Esophagus muscularis mucosa (tissue), 4 donors: ENCODE measurements around the gene PDPR. TPM values are rescaled to one million over a fixed set of nuclear protein-coding genes. Genes with fewer than 3 reads are reported as not detected.
"Not testable (repeated sequence)": the region's sequence is repeated elsewhere in the genome, so short reads cannot be mapped to it uniquely, and the experiment has no call there.

ENCODE experiments used
- DNase-seq: peaks from one replicate; pipeline ENCODE4 v3.0.0-alpha.2; 2017; ENCODE audit errors: extremely low spot score
- H3K27ac ChIP-seq, 4 donors: fragments of 200-600 bp; sonication (generic); replicated peaks in 1 of 4; 1 replicate in 3 of 4; 2 replicates in 1 of 4; pipeline ENCODE4 v1.5.1; 2016 to 2019; ENCODE audit warnings: mild to moderate bottlenecking in 1 of 4
- H3K27me3 ChIP-seq, 4 donors: fragments of 200-600 bp; sonication (generic); one replicate each; pipeline versions ENCODE4 v1.5.1 to v1.6.0; 2016 to 2019
- H3K36me3 ChIP-seq, 4 donors: fragments of 200-600 bp; sonication (generic); one replicate each; pipeline ENCODE4 v1.5.1; 2016 to 2019
- H3K4me1 ChIP-seq, 4 donors: fragments of 200-600 bp; sonication (generic); one replicate each; pipeline ENCODE4 v1.5.1; 2016 to 2019
- H3K4me3 ChIP-seq, 4 donors: fragments of 200-600 bp; sonication (generic); 1 replicate in 2 of 4; 2 replicates in 2 of 4; pipeline ENCODE4 v1.5.1; 2016 to 2019; ENCODE audit warnings: mild to moderate bottlenecking in 4 of 4, moderate library complexity in 1 of 4
- H3K9me3 ChIP-seq, 4 donors: fragments of 200-600 bp; sonication (generic); 1 replicate in 3 of 4; 2 replicates in 1 of 4; pipeline ENCODE4 v1.5.1; 2016 to 2019
- WGBS: methylation state at CpG from one replicate; pipeline ENCODE4 v1.1.5; 2018; 5-methylcytosine and 5-hydroxymethylcytosine counted together
- intact Hi-C: fragments of 100-400 bp; cut with DNase I; formaldehyde crosslinking; loops from one replicate; pipeline ENCODE4 v1.15.1; 2023
- total RNA-seq, 4 donors: library from RNA; depleted of rRNA; stranded (reverse); fragments of >200 nt; gene quantifications; one replicate each; pipeline versions ENCODE4 v1.1.0 to v1.2.1, GENCODE V29; 2016

Gene PDPR
- total RNA-seq, 4 donors from 2014 or later = 19.1 to 31.8 (median 27.4) TPM

- H3K9me3 ChIP-seq, intact Hi-C loops, H3K4me1 ChIP-seq, H3K36me3 ChIP-seq, H3K27me3 ChIP-seq, H3K4me3 ChIP-seq, H3K27ac ChIP-seq, DNase-seq: not testable (repeated sequence)
- WGBS = 89% methylated on average over 6 of the region's 6 CpGs
These were observed 24.8 kb upstream of the PDPR start for GRCh38 chr16:70089289-70089688.

DNA sequence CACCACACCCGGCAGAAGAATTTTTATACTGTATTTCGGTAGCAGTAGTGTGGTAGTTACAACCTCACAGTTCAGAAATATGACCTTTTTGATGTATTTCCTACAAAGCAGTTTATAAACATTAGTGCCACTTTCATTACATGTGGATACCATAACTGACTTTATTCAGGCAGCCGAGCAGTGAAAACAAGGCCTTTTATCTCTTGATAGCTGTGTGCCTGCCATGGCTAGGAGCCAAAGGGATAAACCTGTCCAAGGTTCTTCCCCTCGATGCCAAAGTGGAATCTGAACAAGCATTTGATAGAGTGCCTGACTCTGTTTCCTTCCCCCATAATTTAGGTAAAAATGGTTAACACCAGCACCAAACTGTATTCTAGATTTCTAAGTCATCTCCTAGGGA is 23.0 kb upstream of the PDPR start:
- intact Hi-C loops, H3K36me3 ChIP-seq, H3K9me3 ChIP-seq, H3K4me3 ChIP-seq, H3K4me1 ChIP-seq, H3K27ac ChIP-seq, H3K27me3 ChIP-seq, DNase-seq: not testable (repeated sequence)
- whole genome bisulfite sequencing = 81% methylated on average over 3 of the region's 4 CpGs

- intact Hi-C loops, H3K27ac ChIP-seq, H3K27me3 ChIP-seq, H3K4me1 ChIP-seq, H3K9me3 ChIP-seq, DNase-seq, H3K4me3 ChIP-seq, H3K36me3 ChIP-seq: not testable (repeated sequence)
- 50% methylated on average over 1 of the region's 1 CpG for WGBS
These were observed 20.0 kb upstream of the PDPR start for GRCh38 chr16:70094096-70094495.

- DNase-seq, intact Hi-C loops: not testable (repeated sequence)
- 95% methylated on average over 14 of the region's 15 CpGs for whole genome bisulfite sequencing
These were observed 4.4 kb upstream of the PDPR start for GRCh38 chr16:70109583-70110279.

GRCh38 chr16:70112162-70112561 is 2.0 kb upstream of the PDPR start:
- H3K9me3 ChIP-seq, H3K36me3 ChIP-seq, H3K27ac ChIP-seq, intact Hi-C loops, DNase-seq, H3K27me3 ChIP-seq, H3K4me3 ChIP-seq: not testable (repeated sequence)
- WGBS = 81% methylated on average over 4 of the region's 6 CpGs
- H3K4me1 ChIP-seq = peaks cover 6 to 19% (median 14%) of the 10 kb centered on the region in 4 donors

More at GRCh38 chr16:70109583-70110279, 4.4 kb upstream of the PDPR start:
- not testable (repeated sequence) for H3K4me3 ChIP-seq, H3K27ac ChIP-seq, H3K9me3 ChIP-seq, H3K4me1 ChIP-seq, H3K27me3 ChIP-seq, H3K36me3 ChIP-seq

- Histone ChIP-seq H3K27ac (peak overlapping the region; percentile 77 to 88 (median 82)), H3K4me3 (peak overlapping the region; percentile 63 to 81 (median 69)), H3K4me1 (peaks cover 6 to 30% (median 18%) of the 10 kb centered on the region in 4 donors), H3K36me3 (peaks cover 0 to 13% (median 0%) of the 10 kb centered on the region in 4 donors)
- H3K9me3 ChIP-seq, intact Hi-C loops, DNase-seq, H3K27me3 ChIP-seq: not testable (repeated sequence)
- no CpG with 5 or more reads among the region's 15 CpGs for WGBS
These were observed 542 bp upstream of the PDPR start for GRCh38 chr16:70113599-70113981.

GRCh38 chr16:70118354-70118753 is 4.2 kb downstream of the PDPR start:
- H3K27me3 ChIP-seq, H3K4me3 ChIP-seq, intact Hi-C loops, H3K9me3 ChIP-seq, H3K27ac ChIP-seq: not testable (repeated sequence)
- Histone ChIP-seq H3K4me1 (peaks cover 6 to 29% (median 16%) of the 10 kb centered on the region in 4 donors), H3K36me3 (peaks cover 16 to 48% (median 22%) of the 10 kb centered on the region in 4 donors)
- 78% methylated on average over 6 of the region's 6 CpGs for WGBS
- DNase-seq = peak; percentile 31

GRCh38 chr16:70118776-70119175 is 4.6 kb downstream of the PDPR start:
- H3K27ac ChIP-seq, H3K27me3 ChIP-seq, H3K4me3 ChIP-seq, intact Hi-C loops, H3K9me3 ChIP-seq: not testable (repeated sequence)
- peak; percentile 47 for DNase-seq
- 97% methylated on average over 3 of the region's 3 CpGs for WGBS
- Histone ChIP-seq H3K4me1 (peaks cover 6 to 29% (median 16%) of the 10 kb centered on the region in 4 donors), H3K36me3 (peaks cover 20 to 52% (median 27%) of the 10 kb centered on the region in 4 donors)

- peaks cover under 1 to 23% (median 9%) of the 10 kb centered on the region in 4 donors for H3K4me1 ChIP-seq
- H3K36me3 ChIP-seq = peaks cover 27 to 66% (median 35%) of the 10 kb centered on the region in 4 donors
- H3K9me3 ChIP-seq, H3K27ac ChIP-seq, intact Hi-C loops, H3K27me3 ChIP-seq, DNase-seq, H3K4me3 ChIP-seq: not testable (repeated sequence)
- WGBS = 100% methylated on average over 7 of the region's 8 CpGs
These were observed 6.3 kb downstream of the PDPR start for GRCh38 chr16:70120398-70120797.

GRCh38 chr16:70123822-70124221 is 9.7 kb downstream of the PDPR start:
- H3K36me3 ChIP-seq = peaks cover 54 to 87% (median 69%) of the 10 kb centered on the region in 4 donors
- intact Hi-C loops, H3K27me3 ChIP-seq, H3K4me1 ChIP-seq, DNase-seq, H3K27ac ChIP-seq, H3K9me3 ChIP-seq, H3K4me3 ChIP-seq: not testable (repeated sequence)
- 92% methylated on average over 14 of the region's 14 CpGs for WGBS

- H3K9me3 ChIP-seq, H3K4me3 ChIP-seq, H3K27ac ChIP-seq, intact Hi-C loops, H3K4me1 ChIP-seq, DNase-seq, H3K27me3 ChIP-seq: not testable (repeated sequence)
- H3K36me3 ChIP-seq = peaks cover 74 to 97% (median 91%) of the 10 kb centered on the region in 4 donors
- WGBS = 94% methylated on average over 11 of the region's 11 CpGs
These were observed 12.1 kb downstream of the PDPR start for GRCh38 chr16:70126226-70126625.

DNA sequence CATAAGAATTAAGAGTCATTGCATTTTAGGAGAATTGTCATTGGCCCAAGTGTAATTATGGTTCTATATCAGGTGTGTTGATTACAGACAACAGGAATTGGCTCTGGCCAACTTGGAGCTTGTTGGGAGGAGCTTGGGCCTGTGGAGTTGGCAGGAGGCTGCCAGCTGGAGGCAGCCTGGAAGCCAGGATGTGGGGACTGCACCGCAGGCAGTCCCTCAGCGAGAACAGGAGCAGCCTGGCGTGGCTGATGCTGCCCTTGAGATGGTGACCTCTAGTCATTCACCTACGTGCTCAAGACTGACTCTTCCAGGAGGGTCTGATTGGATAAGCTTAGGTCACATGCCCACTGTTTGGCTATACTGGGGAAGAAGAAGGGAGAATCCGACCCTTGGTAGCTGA is 13.6 kb downstream of the PDPR start:
- H3K4me1 ChIP-seq, H3K4me3 ChIP-seq, intact Hi-C loops, H3K27ac ChIP-seq, H3K9me3 ChIP-seq, DNase-seq, H3K27me3 ChIP-seq: not testable (repeated sequence)
- peaks cover 71 to 97% (median 91%) of the 10 kb centered on the region in 4 donors for H3K36me3 ChIP-seq
- WGBS = 67% methylated on average over 3 of the region's 5 CpGs

GRCh38 chr16:70128844-70129243 is 14.7 kb downstream of the PDPR start:
- H3K27ac ChIP-seq, H3K4me1 ChIP-seq, H3K27me3 ChIP-seq, intact Hi-C loops, H3K9me3 ChIP-seq, DNase-seq, H3K4me3 ChIP-seq: not testable (repeated sequence)
- peaks cover 73 to 97% (median 91%) of the 10 kb centered on the region in 4 donors for H3K36me3 ChIP-seq
- 97% methylated on average over 6 of the region's 10 CpGs for whole genome bisulfite sequencing
